Measurements from ENCODE around the gene NOC4L.

DNA sequence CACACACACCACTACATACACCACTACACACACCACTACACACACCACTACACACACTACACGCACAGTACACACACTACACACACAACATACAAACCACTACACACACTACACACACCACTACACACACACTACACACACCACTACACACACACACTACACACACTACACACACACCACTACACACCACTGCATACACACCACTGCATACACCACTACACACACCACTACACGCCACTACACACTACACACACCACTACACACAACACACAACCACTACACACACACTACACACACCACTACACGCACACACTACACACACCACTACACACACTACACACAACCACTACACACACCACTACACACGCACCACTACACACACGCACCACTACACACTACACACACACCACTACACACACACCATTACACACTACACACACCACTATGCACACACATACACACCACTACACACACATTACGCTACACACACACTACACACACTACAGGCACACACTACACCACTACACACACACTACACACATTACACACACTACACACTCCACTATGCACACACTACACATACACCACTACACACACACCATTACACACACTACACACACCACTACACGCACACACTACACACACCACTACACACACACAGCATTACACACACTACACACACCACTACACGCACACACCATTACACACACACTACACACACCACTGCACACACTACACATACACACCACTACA, 12.5 kb downstream of the NOC4L start:
- TF ChIP-seq, protein P1, sequence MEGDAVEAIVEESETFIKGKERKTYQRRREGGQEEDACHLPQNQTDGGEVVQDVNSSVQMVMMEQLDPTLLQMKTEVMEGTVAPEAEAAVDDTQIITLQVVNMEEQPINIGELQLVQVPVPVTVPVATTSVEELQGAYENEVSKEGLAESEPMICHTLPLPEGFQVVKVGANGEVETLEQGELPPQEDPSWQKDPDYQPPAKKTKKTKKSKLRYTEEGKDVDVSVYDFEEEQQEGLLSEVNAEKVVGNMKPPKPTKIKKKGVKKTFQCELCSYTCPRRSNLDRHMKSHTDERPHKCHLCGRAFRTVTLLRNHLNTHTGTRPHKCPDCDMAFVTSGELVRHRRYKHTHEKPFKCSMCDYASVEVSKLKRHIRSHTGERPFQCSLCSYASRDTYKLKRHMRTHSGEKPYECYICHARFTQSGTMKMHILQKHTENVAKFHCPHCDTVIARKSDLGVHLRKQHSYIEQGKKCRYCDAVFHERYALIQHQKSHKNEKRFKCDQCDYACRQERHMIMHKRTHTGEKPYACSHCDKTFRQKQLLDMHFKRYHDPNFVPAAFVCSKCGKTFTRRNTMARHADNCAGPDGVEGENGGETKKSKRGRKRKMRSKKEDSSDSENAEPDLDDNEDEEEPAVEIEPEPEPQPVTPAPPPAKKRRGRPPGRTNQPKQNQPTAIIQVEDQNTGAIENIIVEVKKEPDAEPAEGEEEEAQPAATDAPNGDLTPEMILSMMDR (IDR thresholded peaks at IDR 0.05; ENCODE audit: low read length) = no peak
- TF ChIP-seq EZH2 (IDR thresholded peaks at IDR 0.05; ENCODE audit: borderline replicate concordance, low read length) = no peak
